ENCODE data around the gene PDE4B. TPM values are rescaled to one million over a fixed set of nuclear protein-coding genes. Genes with fewer than 3 reads are reported as not detected.
"Not testable (repeated sequence)": the region's sequence is repeated elsewhere in the genome, so short reads cannot be mapped to it uniquely, and the experiment has no call there.

Gene PDE4B
- total RNA-seq, 1 donor from 2014 or later: 10.6 TPM

DNA sequence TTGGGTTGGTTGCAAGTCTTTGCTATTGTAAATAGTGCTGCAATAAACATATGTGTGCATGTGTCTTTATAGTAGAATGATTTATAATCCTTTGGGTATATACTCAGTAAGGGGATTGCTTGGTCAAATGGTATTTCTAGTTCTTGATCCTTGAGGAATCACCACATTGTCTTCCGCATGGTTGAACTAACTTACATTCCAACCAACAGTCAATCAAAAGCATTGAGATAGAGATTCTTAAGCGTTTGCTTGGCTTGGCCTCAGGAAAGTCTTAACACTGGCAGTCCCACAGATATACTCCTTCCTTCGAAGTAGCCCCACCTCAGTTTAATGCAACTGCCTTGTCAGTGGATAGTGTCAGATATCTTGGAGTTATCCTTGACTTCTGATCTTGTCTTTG is 63.9 kb downstream of the PDE4B start:
- intact Hi-C loops (cut with DNase I); DNase-seq; ATAC-seq (ENCODE audit: poor library complexity): not testable (repeated sequence)

- no peak for DNase-seq
- intact Hi-C loops (cut with DNase I): no loop called here
- no peak for ATAC-seq (ENCODE audit: poor library complexity)
These were observed 73.7 kb downstream of the PDE4B start for GRCh38 chr1:65866439-65866838.

DNA sequence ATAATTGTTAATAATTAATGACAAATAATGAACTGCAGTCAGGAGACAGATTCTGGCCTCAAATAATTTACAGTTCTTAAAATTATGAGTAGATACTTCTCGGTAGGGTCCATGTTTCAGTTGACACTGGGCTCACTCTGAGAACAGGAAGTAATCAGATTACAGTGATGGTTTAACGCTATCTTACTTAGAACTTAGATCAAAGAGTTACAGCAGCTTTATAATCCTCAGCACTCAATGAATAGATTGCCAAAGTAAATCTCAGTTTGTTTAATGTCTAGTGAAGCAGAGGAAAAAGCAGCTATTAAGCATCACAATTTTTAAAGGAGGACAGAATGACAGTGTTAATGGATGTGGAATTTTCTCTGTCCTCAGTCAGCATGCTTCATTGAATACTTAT is 79.6 kb downstream of the PDE4B start:
- intact Hi-C loops (cut with DNase I): no loop called here
- ATAC-seq (ENCODE audit: poor library complexity) (no peak), DNase-seq (no peak)

GRCh38 chr1:65878342-65878741 is 85.6 kb downstream of the PDE4B start:
- ATAC-seq (ENCODE audit: poor library complexity); intact Hi-C loops (cut with DNase I); DNase-seq: not testable (repeated sequence)

DNA sequence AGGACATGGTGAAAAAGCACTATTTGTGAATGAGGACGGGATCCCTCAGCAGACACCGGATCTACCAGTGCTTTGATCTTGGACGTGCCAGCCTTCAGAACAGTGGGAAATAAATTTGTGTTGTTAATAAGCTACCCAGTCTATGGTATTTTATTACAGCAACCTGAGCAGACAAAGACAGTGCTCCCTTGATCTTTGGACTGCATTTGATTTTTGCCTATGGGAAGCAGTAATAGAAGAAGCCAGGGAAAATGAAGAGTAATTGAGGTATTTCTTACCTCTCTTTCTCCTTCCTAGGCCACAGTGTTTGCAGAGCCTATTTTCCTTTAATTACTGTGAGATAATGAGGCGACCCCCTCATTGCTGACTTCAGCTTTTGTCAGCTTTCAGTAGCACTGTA is 87.9 kb downstream of the PDE4B start:
- DNase-seq (no peak), ATAC-seq (ENCODE audit: poor library complexity) (no peak)
- intact Hi-C loops (cut with DNase I): no loop called here

- DNase-seq (no peak), ATAC-seq (ENCODE audit: poor library complexity) (no peak)
- intact Hi-C loops (cut with DNase I): no loop called here
These were observed 88.4 kb downstream of the PDE4B start for GRCh38 chr1:65881067-65881594.

DNA sequence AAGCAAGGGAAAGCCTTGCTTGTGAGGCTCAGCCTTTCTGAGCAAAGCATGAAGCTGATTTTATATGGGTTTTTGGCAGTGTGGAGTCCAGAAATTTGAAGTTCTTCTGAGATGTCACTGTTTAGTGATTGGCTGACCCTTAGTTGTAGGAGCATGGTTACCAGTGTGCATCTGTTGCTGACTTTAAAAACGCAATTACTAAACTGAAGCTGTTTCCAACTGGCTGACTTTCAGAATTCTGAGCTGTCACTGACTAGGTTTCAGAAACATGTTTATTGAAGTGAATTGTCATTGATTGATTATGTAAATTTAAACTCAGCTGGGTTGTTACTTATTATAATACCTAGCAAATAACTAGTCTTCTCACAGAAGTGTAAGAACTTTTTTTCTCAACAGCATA is 89.4 kb downstream of the PDE4B start:
- no peak for DNase-seq
- intact Hi-C loops (cut with DNase I): no loop called here
- ATAC-seq (ENCODE audit: poor library complexity): no peak

DNA sequence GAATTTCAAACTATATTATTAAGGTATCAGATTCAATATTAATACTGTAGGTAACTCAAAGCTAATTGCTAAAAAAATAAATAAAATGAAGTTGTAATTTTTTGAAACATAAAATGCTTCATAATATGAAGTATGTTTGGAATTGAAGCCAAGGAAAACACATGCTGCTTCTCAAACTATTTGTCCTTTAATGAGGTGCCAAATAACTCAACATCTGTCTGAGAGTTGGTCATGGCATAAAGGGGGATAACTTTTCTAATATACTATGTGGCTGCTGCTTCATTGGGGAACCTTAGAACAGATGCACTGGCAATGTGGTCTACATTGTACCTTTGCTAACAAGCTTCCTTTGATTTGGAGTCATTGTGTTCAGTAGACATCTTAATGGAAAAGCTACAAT is 96.7 kb downstream of the PDE4B start:
- intact Hi-C loops (cut with DNase I): no loop called here
- no peak for DNase-seq
- ATAC-seq (ENCODE audit: poor library complexity): no peak

- intact Hi-C loops (cut with DNase I): no loop called here
- DNase-seq: no peak
- ATAC-seq (ENCODE audit: poor library complexity): no peak
These were observed 97.6 kb downstream of the PDE4B start for GRCh38 chr1:65890201-65890843.

DNA sequence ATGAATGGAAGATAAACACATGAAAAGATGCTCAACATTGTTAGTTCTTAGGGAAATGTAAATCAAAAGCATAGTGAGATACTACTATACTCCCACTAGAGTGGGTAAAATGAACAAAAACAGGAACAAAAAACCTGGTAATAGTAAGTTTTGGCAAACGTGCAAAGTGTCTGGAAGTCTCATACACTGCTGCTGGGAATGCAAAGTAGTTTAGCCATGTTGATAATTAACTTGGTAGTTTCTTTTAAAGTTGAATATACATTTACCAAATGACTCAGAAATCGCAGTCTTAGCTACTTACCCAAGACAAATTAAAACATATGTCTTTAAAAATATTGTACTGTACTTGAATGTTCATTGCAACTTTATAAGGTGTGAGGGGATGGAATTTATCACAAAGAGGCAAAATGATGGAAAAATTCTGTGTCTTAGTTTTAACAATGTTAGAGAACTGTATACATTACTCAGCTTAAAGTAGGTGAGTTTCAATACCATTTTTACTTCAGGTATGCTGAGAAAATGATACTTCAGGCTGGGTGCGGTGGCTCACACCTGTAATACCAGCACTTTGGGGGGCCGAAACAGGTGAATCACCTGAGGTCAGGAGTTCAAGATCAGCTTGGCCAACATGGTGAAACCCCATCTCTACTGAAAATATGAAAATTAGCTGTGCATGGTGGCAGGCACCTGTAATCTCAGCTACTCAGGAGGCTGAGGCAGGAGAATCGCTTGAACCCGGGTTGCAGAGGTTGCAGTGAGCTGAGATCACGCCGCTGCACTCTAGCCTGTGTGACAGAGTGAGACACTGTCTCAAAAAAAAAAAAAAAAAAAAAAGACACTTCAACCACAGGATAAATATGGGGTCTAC is 102.3 kb downstream of the PDE4B start:
- intact Hi-C loops (cut with DNase I): no loop called here
- DNase-seq: no peak
- ATAC-seq (ENCODE audit: poor library complexity): no peak

DNA sequence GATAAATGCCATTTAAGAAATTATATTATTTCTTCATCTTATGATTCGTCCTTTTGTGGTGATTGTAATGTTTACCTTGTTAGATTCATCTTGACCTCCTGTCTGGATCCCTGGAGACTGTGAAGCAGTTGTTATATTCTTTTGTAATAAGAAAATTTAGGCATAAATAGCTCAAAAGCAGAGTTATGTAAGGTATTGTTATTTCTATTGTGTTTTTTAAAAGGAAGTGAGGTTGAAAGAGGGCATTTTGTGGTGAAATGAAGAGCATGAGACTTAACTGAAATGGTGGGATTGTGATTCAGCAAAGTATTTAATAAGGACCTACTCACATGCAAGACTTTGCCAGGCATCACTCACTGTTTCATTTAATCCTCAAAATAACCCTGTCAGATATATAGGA is 104.0 kb downstream of the PDE4B start:
- ATAC-seq (ENCODE audit: poor library complexity) (no peak), DNase-seq (no peak)
- intact Hi-C loops (cut with DNase I): no loop called here

GRCh38 chr1:65897485-65897884 is 104.8 kb downstream of the PDE4B start:
- intact Hi-C loops (cut with DNase I): no loop called here
- ATAC-seq (ENCODE audit: poor library complexity) (no peak), DNase-seq (no peak)

- no peak for ATAC-seq (ENCODE audit: poor library complexity)
- intact Hi-C loops (cut with DNase I): no loop called here
- DNase-seq: no peak
These were observed 112.0 kb downstream of the PDE4B start for GRCh38 chr1:65904681-65905083.

DNA sequence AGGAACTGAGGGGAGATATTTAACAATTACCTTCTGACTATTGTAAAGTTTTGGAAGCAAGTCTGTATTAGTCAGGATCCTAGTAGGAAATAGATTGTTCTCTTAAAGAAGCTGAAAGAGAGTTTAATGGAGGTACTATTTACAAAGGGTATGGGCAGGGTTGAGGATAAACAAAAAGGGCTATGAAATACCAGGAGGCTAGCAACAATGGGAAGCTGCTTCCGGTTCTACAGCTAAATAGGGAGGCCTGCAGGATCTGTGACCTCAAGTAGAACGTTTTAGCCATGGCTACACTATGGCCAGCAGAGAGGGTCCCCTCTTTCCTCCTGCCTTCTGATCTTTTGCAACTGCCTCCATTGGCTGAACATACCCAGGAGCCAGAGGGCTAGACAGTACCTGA is 117.7 kb downstream of the PDE4B start:
- intact Hi-C loops (cut with DNase I): no loop called here
- DNase-seq: no peak

GRCh38 chr1:65911679-65912078 is 119.0 kb downstream of the PDE4B start:
- intact Hi-C loops (cut with DNase I): no loop called here
- ATAC-seq (ENCODE audit: poor library complexity) (no peak), DNase-seq (no peak)

More for the DNA sequence above, 117.7 kb downstream of the PDE4B start:
- no peak for ATAC-seq (ENCODE audit: poor library complexity)

- intact Hi-C loops (cut with DNase I): no loop called here
- DNase-seq (no peak), ATAC-seq (ENCODE audit: poor library complexity) (no peak)
These were observed 125.9 kb downstream of the PDE4B start for GRCh38 chr1:65918564-65918963.

GRCh38 chr1:65921446-65921845 is 128.8 kb downstream of the PDE4B start:
- intact Hi-C loops (cut with DNase I): no loop called here
- DNase-seq (no peak), ATAC-seq (ENCODE audit: poor library complexity) (no peak)

- no peak for DNase-seq
- no peak for ATAC-seq (ENCODE audit: poor library complexity)
- intact Hi-C loops (cut with DNase I): no loop called here
These were observed 131.8 kb downstream of the PDE4B start for GRCh38 chr1:65924471-65924870.

DNA sequence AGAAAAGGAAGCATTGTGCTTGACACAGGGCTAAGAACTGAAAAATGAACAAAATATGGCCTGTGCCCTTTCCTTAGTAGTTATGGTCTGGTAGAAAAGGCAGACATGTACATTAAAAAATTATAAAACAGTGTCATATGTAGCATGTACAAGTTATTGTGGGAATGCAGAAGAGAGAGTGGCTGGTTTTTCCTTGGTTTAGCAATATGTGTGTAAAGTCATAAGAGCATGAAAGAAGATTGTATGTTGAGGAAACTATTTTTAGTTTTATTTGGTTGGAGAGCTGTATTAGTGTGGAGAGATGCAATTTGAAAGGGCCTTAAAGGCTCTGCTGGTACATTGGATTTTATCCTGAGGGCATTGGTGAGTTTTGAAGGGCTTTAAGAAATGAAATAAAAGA is 145.8 kb downstream of the PDE4B start:
- ATAC-seq (ENCODE audit: poor library complexity): no peak

DNA sequence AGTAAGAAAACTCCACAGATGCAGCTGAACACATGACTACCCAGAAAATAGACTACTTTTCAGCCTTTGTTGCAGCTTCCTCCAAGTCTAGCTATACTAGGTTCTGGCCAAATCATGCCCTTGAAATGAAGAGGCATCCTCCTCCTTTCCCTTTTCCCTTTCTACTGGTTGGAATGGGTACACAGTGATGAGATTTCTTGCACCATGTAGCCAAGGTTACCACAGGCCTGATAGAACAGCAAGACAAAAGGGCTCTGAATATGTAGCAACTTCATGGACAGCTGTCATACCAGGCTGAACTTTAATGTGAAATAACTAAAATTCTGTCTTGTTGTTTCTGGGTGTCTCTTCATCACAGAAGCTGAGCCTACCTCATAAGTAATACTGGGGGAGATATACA is 146.5 kb downstream of the PDE4B start:
- intact Hi-C loops (cut with DNase I): no loop called here
- DNase-seq (no peak), ATAC-seq (ENCODE audit: poor library complexity) (no peak)

More for the DNA sequence above, 145.8 kb downstream of the PDE4B start:
- DNase-seq: no peak
- intact Hi-C loops (cut with DNase I): no loop called here

All from Right ventricle myocardium superior (tissue), 1 donor.